GM12878 (cell line): ENCODE data around the gene CHRM3. TPM values are rescaled to one million over a fixed set of nuclear protein-coding genes. Genes with fewer than 3 reads are reported as not detected.

Experiments
- ATAC-seq: fragments of 200-7000 bp; cut with Tn5 transposase; 3 replicates; pipeline ENCODE4 v1.9.1; 2020; ENCODE audit warnings: mild to moderate bottlenecking, moderate library complexity
- BruUV-seq: library from RNA; stranded (reverse); fragments of 400-500 nt; replicated peaks from 2 replicates; lab custom pipeline; 2021; lab: Mats Ljungman, UMichigan
- CTCF ChIA-PET: fragments of 300-600 bp; sonication (Branson Sonifier 250); formaldehyde crosslinking; extraction: SDS; loops from one replicate; lab custom pipeline; 2021; ENCODE audit warnings: inconsistent platforms; lab: Yijun Ruan, JAX
- POLR2A ChIA-PET: fragments of 350-600 bp; formaldehyde crosslinking; extraction: SDS; loops from one replicate; lab custom pipeline; 2021; ENCODE audit warnings: inconsistent platforms; lab: Charles Lee
- RAD21 ChIA-PET: fragments of 300-600 bp; sonication (Branson Sonifier 250); formaldehyde crosslinking; loops from one replicate; lab custom pipeline; 2023; ENCODE audit warnings: antibody characterized with exemption; ENCODE audit not compliant: unreplicated experiment; lab: Charles Lee
- SMC1A ChIA-PET: fragments of 300-600 bp; sonication (Branson Sonifier 250); formaldehyde crosslinking; loops from one replicate; lab custom pipeline; 2023; ENCODE audit not compliant: unreplicated experiment, uncharacterized antibody; lab: Charles Lee
- DNase-seq: peaks from one replicate; pipeline ENCODE4 v3.0.0-alpha.2; 2011; ENCODE audit warnings: low read depth, low spot score
- FAIRE-seq: peaks from 3 replicates; lab custom pipeline; 2011; peaks lifted over from hg19 to GRCh38; lab: Jason Lieb, UNC
- H2AFZ ChIP-seq: 2 replicates; pipeline ENCODE4 v1.6.0; 2011; ENCODE audit warnings: low read depth, low read length, control low read depth; ENCODE audit not compliant: control insufficient read depth
- H3K27ac ChIP-seq: 2 replicates; pipeline ENCODE4 v1.5.1; 2011; ENCODE audit warnings: control low read depth; ENCODE audit not compliant: control insufficient read depth, insufficient read depth
- H3K27me3 ChIP-seq, 2 experiments: replicated peaks in 1 of 2; 2 replicates each; pipeline versions ENCODE4 v1.6.0 to v1.6.1; 2011; ENCODE audit warnings: low read length in 1 of 2; ENCODE audit not compliant: control insufficient read depth in 2 of 2, insufficient read depth in 2 of 2
- H3K36me3 ChIP-seq, 2 experiments: 2 replicates each; pipeline ENCODE4 v1.5.1; 2011; ENCODE audit warnings: low read length in 1 of 2; ENCODE audit not compliant: control insufficient read depth in 2 of 2, insufficient read depth in 2 of 2
- H3K4me1 ChIP-seq: 2 replicates; pipeline ENCODE4 v1.6.1; 2011; ENCODE audit warnings: mild to moderate bottlenecking, low read length, moderate library complexity, mixed read lengths; ENCODE audit not compliant: control insufficient read depth, insufficient read depth
- H3K4me2 ChIP-seq: 2 replicates; pipeline ENCODE4 v1.6.0; 2011; ENCODE audit warnings: control low read depth; ENCODE audit not compliant: control insufficient read depth, insufficient read depth
- H3K4me3 ChIP-seq: fragments of 200-600 bp; sonication (generic); 2 replicates; pipeline ENCODE4 v1.5.1; 2016
- H3K79me2 ChIP-seq: 2 replicates; pipeline ENCODE4 v1.6.0; 2011; ENCODE audit warnings: low read length; ENCODE audit not compliant: control insufficient read depth, insufficient read depth
- H3K9ac ChIP-seq: 2 replicates; pipeline ENCODE4 v1.8.0; 2011; ENCODE audit warnings: low read length, control low read depth, mixed read lengths; ENCODE audit not compliant: control insufficient read depth, insufficient read depth
- H3K9me3 ChIP-seq: replicated peaks from 3 replicates; pipeline ENCODE4 v1.5.1; 2011; ENCODE audit warnings: mild to moderate bottlenecking, low read length; ENCODE audit not compliant: control insufficient read depth, insufficient read depth
- H4K20me1 ChIP-seq: 2 replicates; pipeline ENCODE4 v1.6.0; 2011; ENCODE audit not compliant: control insufficient read depth, insufficient read depth
- BACH1 ChIP-seq: fragments of 450-650 bp; IDR thresholded peaks from 2 replicates; pipeline ENCODE4 v1.6.1; 2017; ENCODE audit warnings: mild to moderate bottlenecking, borderline replicate concordance
- CEBPB ChIP-seq, 2 experiments: fragments of 150-350 bp in 1 of 2; IDR thresholded peaks; 2 replicates each; pipeline ENCODE4 v1.6.1; 2012 to 2014; ENCODE audit warnings: low read depth in 2 of 2, low read length in 2 of 2, borderline replicate concordance in 1 of 2, inconsistent platforms in 1 of 2
- CUX1 ChIP-seq: IDR thresholded peaks from 2 replicates; pipeline ENCODE4 v1.6.1; 2012; ENCODE audit warnings: improper control_type of control experiment, low read depth, low read length; ENCODE audit not compliant: insufficient replicate concordance
- EP300 ChIP-seq, 2 experiments: fragments of 150-350 bp in 1 of 2; IDR thresholded peaks; 2 replicates each; pipeline ENCODE4 v1.6.1; 2011 to 2012; ENCODE audit warnings: low read depth in 2 of 2, low read length in 2 of 2, borderline replicate concordance in 1 of 2, improper control_type of control experiment in 1 of 2, inconsistent platforms in 1 of 2; ENCODE audit not compliant: control insufficient read depth in 1 of 2
- HCFC1 ChIP-seq: fragments of 150-350 bp; IDR thresholded peaks from 2 replicates; pipeline ENCODE4 v1.6.1; 2014; ENCODE audit warnings: low read length
- KLF5 ChIP-seq: fragments of 450-650 bp; IDR thresholded peaks from 2 replicates; pipeline ENCODE4 v1.6.1; 2014; ENCODE audit warnings: mild to moderate bottlenecking; ENCODE audit not compliant: partially characterized antibody
- MEF2B ChIP-seq: fragments of 450-650 bp; IDR thresholded peaks from 2 replicates; pipeline ENCODE4 v1.6.1; 2018; ENCODE audit warnings: mild to moderate bottlenecking, moderate library complexity; ENCODE audit not compliant: partially characterized antibody, poor library complexity, severe bottlenecking
- NR2F1 ChIP-seq: fragments of 450-650 bp; conservative IDR thresholded peaks from 2 replicates; pipeline ENCODE4 v1.6.1; 2017; ENCODE audit warnings: mild to moderate bottlenecking
- RAD21 ChIP-seq: IDR thresholded peaks from 2 replicates; pipeline ENCODE4 v1.6.1; 2011; ENCODE audit warnings: mild to moderate bottlenecking, low read depth, low read length, moderate library complexity; ENCODE audit not compliant: insufficient read depth
- SMC3 ChIP-seq: IDR thresholded peaks from 2 replicates; pipeline ENCODE4 v1.6.1; 2011; ENCODE audit warnings: low read length, improper control_type of control experiment, borderline replicate concordance
- SRF ChIP-seq, 2 experiments: IDR thresholded peaks; 2 replicates each; pipeline ENCODE4 v1.6.1; 2011; ENCODE audit warnings: low read depth in 2 of 2, low read length in 2 of 2, mild to moderate bottlenecking in 1 of 2, moderate library complexity in 1 of 2
- STAT1 ChIP-seq: fragments of 450-650 bp; conservative IDR thresholded peaks from 2 replicates; pipeline ENCODE4 v1.6.1; 2014; ENCODE audit warnings: antibody characterized with exemption, mild to moderate bottlenecking
- SUPT20H ChIP-seq: IDR thresholded peaks from 2 replicates; pipeline ENCODE4 v1.6.1; 2011; ENCODE audit warnings: low read depth, mild to moderate bottlenecking, low read length, moderate library complexity, borderline replicate concordance; ENCODE audit not compliant: control insufficient read depth
- SUZ12 ChIP-seq: fragments of 200-600 bp; sonication (generic); IDR thresholded peaks from one replicate; pipeline ENCODE4 v1.6.1; 2018; ENCODE audit warnings: antibody characterized with exemption, mild to moderate bottlenecking; ENCODE audit not compliant: unreplicated experiment
- USF2 ChIP-seq: IDR thresholded peaks from 2 replicates; pipeline ENCODE4 v1.6.1; 2011; ENCODE audit warnings: low read depth, low read length, improper control_type of control experiment, borderline replicate concordance
- WGBS: methylation state at CpG from one replicate; pipeline ENCODE4 v1.1.6; 2016; ENCODE audit warnings: low lambda C conversion rate; ENCODE audit not compliant: insufficient replicate concordance, insufficient coverage; ENCODE audit errors: missing lambda C conversion rate; 5-methylcytosine and 5-hydroxymethylcytosine counted together
- in situ Hi-C: fragments of 300-500 bp; cut with MboI; formaldehyde crosslinking; loops from 9 replicates; pipeline ENCODE4 v1.14.3; 2018; ENCODE audit warnings: mixed read lengths
- intact Hi-C: fragments of 100-400 bp; cut with micrococcal nuclease; formaldehyde crosslinking; loops from one replicate; pipeline ENCODE4 v1.14.2; 2022; ENCODE audit not compliant: unreplicated experiment
- polyA plus RNA-seq, 11 experiments: library from polyadenylated mRNA; depleted of rRNA in 4 of 11; unstranded in 6 of 11; stranded (reverse) in 5 of 11; fragments of >200 nt; fragmentation: Nextera tagmentation in 4 of 11; fragmentation: Illumina TruSeq in 1 of 11; extraction: Ambion mirVana in 4 of 11; extraction: Trizol in 1 of 11; gene quantifications; 1 replicate in 1 of 11; 2 replicates in 10 of 11; pipeline versions ENCODE4 v1.2.1 to v1.2.3, GENCODE V29; 2011 to 2016; ENCODE audit warnings: inconsistent platforms in 2 of 11, missing spikeins in 2 of 11, low read depth in 1 of 11
- total RNA-seq, 4 experiments: library from RNA; depleted of rRNA in 3 of 4; stranded (reverse); fragments of >200 nt in 3 of 4; fragmentation: Illumina TruSeq in 1 of 4; extraction: Trizol in 1 of 4; gene quantifications; 2 replicates each; pipeline versions ENCODE4 v1.2.1 to v1.2.3, GENCODE V29; 2013 to 2021
- TF ChIP-seq, protein P1 (sequence below): fragments of 450-650 bp; IDR thresholded peaks from 2 replicates; pipeline ENCODE4 v1.6.1; 2016; ENCODE audit warnings: mild to moderate bottlenecking

CHRM3 gene
- total and polyA plus RNA-seq, 10 of the 15 experiments (the other 5 are each of a cell fraction or from before 2014, with no cell fraction given): 0.06 to 0.12 TPM; not detected in 8

GRCh38 chr1:239337799-239338430 lies 48.5 kb upstream of the CHRM3 start:
- intact Hi-C loops: no loop called here
- CTCF ChIA-PET: no interaction called here
- Histone ChIP-seq H3K9me3 (no peaks in the 10 kb centered on the region), H3K27ac (no peak overlapping the region), H3K27me3 (no peaks in the 10 kb centered on the region), H3K4me3 (no peak overlapping the region), H3K36me3 (no peaks in the 10 kb centered on the region), H3K9ac (no peak overlapping the region), H2AFZ (no peak overlapping the region), H3K79me2 (no peaks in the 10 kb centered on the region), H3K4me1 (no peaks in the 10 kb centered on the region), H3K4me2 (no peak overlapping the region), H4K20me1 (no peaks in the 10 kb centered on the region)
- in situ Hi-C loops: no loop called here
- POLR2A ChIA-PET: no interaction called here
- 36% methylated on average over 6 of the region's 6 CpGs for WGBS
- RAD21 ChIA-PET: no interaction called here
- ATAC-seq: no peak
- no TSS peak for BruUV-seq
- SMC1A ChIA-PET: no interaction called here
- FAIRE-seq: no peak
- no peak for DNase-seq
- no peak for TF ChIP-seq SUZ12
- TF ChIP-seq STAT1: no peak
- TF ChIP-seq USF2: no peak
- no peak for TF ChIP-seq BACH1
- TF ChIP-seq RAD21: no peak
- TF ChIP-seq MEF2B: no peak
- no peak for TF ChIP-seq SUPT20H
- no peak for TF ChIP-seq SMC3
- no peak for TF ChIP-seq NR2F1
- no peak for TF ChIP-seq KLF5
- TF ChIP-seq, protein P1, sequence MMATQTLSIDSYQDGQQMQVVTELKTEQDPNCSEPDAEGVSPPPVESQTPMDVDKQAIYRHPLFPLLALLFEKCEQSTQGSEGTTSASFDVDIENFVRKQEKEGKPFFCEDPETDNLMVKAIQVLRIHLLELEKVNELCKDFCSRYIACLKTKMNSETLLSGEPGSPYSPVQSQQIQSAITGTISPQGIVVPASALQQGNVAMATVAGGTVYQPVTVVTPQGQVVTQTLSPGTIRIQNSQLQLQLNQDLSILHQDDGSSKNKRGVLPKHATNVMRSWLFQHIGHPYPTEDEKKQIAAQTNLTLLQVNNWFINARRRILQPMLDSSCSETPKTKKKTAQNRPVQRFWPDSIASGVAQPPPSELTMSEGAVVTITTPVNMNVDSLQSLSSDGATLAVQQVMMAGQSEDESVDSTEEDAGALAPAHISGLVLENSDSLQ: no peak
- TF ChIP-seq CUX1: no peak
- TF ChIP-seq HCFC1: no peak
- TF ChIP-seq EP300 (IDR thresholded peaks at IDR 0.05; ENCODE audit: borderline replicate concordance in 1 of 2, control insufficient read depth in 1 of 2, low read depth in 2 of 2, low read length in 2 of 2): no peak
- no peak for TF ChIP-seq SRF (IDR thresholded peaks at IDR 0.05; ENCODE audit: low read depth in 2 of 2, low read length in 2 of 2)
- no peak for TF ChIP-seq CEBPB (IDR thresholded peaks at IDR 0.05; ENCODE audit: borderline replicate concordance in 1 of 2, low read depth in 2 of 2, low read length in 2 of 2)
